Large intestine (tissue), 1 donor: ENCODE results near the gene EPS8L1. TPM values are rescaled to one million over a fixed set of nuclear protein-coding genes. Genes with fewer than 3 reads are reported as not detected.

ENCODE experiments used
- polyA plus RNA-seq: library from polyadenylated mRNA; unstranded; fragments of 120-200 nt; gene quantifications from one replicate; pipeline ENCODE4 v1.2.1, GENCODE V29; 2013

The EPS8L1 gene
- polyA plus RNA-seq, 1 donor, result 20.9 TPM

Other genes starting within 250 kb of the EPS8L1 start
- 0.30 TPM for gene KIR2DS4, start 243.2 kb upstream of the EPS8L1 start, polyA plus RNA-seq
- not detected for gene KIR3DL2, start 225.4 kb upstream of the EPS8L1 start, polyA plus RNA-seq
- not detected for gene FCAR, start 201.6 kb upstream of the EPS8L1 start, polyA plus RNA-seq
- gene NCR1, start 169.7 kb upstream of the EPS8L1 start, polyA plus RNA-seq, result 1.1 TPM
- not detected for gene NLRP7, start 128.3 kb upstream of the EPS8L1 start, polyA plus RNA-seq
- gene NLRP2, start 109.5 kb upstream of the EPS8L1 start, polyA plus RNA-seq, result 12.6 TPM
- 0.13 TPM for gene GP6, start 37.6 kb upstream of the EPS8L1 start, polyA plus RNA-seq
- 19.9 TPM for gene RDH13, start 12.7 kb upstream of the EPS8L1 start, polyA plus RNA-seq
- 94.4 TPM for gene PPP1R12C, start 41.8 kb downstream of the EPS8L1 start, polyA plus RNA-seq
- 10.2 TPM for gene TNNT1, start 73.3 kb downstream of the EPS8L1 start, polyA plus RNA-seq
- 0.88 TPM for gene TNNI3, start 81.9 kb downstream of the EPS8L1 start, polyA plus RNA-seq
- gene DNAAF3, start 90.7 kb downstream of the EPS8L1 start, polyA plus RNA-seq, result 0.99 TPM
- gene SYT5, start 104.4 kb downstream of the EPS8L1 start, polyA plus RNA-seq, result 9.1 TPM
- gene PTPRH, start 133.6 kb downstream of the EPS8L1 start, polyA plus RNA-seq, result 28.1 TPM
- 69.0 TPM for gene TMEM86B, start 152.9 kb downstream of the EPS8L1 start, polyA plus RNA-seq
- gene PPP6R1, start 183.1 kb downstream of the EPS8L1 start, polyA plus RNA-seq, result 65.1 TPM
- 29.4 TPM for gene HSPBP1, start 204.2 kb downstream of the EPS8L1 start, polyA plus RNA-seq
- gene BRSK1, start 208.1 kb downstream of the EPS8L1 start, polyA plus RNA-seq, result 9.7 TPM
- 71.4 TPM for gene TMEM150B, start 249.5 kb downstream of the EPS8L1 start, polyA plus RNA-seq